Tibial nerve (tissue), 4 donors: ENCODE results near the gene SMIM27. TPM values are rescaled to one million over a fixed set of nuclear protein-coding genes. Genes with fewer than 3 reads are reported as not detected.
A peak's percentile ranks its signal among the peaks of the same experiment; 100 is the strongest.

Source experiments
- DNase-seq, 2 donors: peaks; one replicate each; pipeline ENCODE4 v3.0.0-alpha.2; 2019; ENCODE audit warnings: low spot score in 2 of 2
- H3K27ac ChIP-seq, 4 donors: fragments of 200-600 bp; sonication (generic) in 3 of 4; one replicate each; pipeline ENCODE4 v1.5.1; 2017 to 2019; ENCODE audit warnings: mild to moderate bottlenecking in 1 of 4
- H3K27me3 ChIP-seq, 2 donors: fragments of 200-600 bp; sonication (generic) in 1 of 2; one replicate each; pipeline versions ENCODE4 v1.5.1 to v1.6.0; 2017 to 2019
- H3K36me3 ChIP-seq, 3 donors: fragments of 200-600 bp; sonication (generic); one replicate each; pipeline ENCODE4 v1.5.1; 2018 to 2019
- H3K4me1 ChIP-seq, 4 donors: fragments of 200-600 bp; sonication (generic) in 3 of 4; one replicate each; pipeline ENCODE4 v1.5.1; 2017 to 2019
- H3K4me3 ChIP-seq, 4 donors: fragments of 200-600 bp; sonication (generic) in 3 of 4; one replicate each; pipeline ENCODE4 v1.5.1; 2017 to 2019; ENCODE audit warnings: mild to moderate bottlenecking in 1 of 4, moderate library complexity in 1 of 4
- H3K9me3 ChIP-seq, 4 donors: fragments of 200-600 bp; sonication (generic) in 3 of 4; one replicate each; pipeline ENCODE4 v1.5.1; 2017 to 2019
- CTCF ChIP-seq, 5 experiments: fragments of 200-600 bp in 3 of 5; fragments of 450-650 bp in 2 of 5; sonication (generic) in 3 of 5; IDR thresholded peaks; one replicate each; pipeline ENCODE4 v1.5.1; 2016 to 2019; ENCODE audit warnings: antibody characterized with exemption in 5 of 5, mild to moderate bottlenecking in 3 of 5, moderate library complexity in 2 of 5
- EP300 ChIP-seq, 2 donors: sonication (generic); formaldehyde crosslinking; IDR thresholded peaks; one replicate each; pipeline ENCODE4 v1.6.1; 2017; ENCODE audit warnings: antibody characterized with exemption in 2 of 2, mild to moderate bottlenecking in 1 of 2
- POLR2A ChIP-seq, 2 donors: fragments of 450-650 bp; IDR thresholded peaks; one replicate each; pipeline ENCODE4 v1.6.1; 2017; ENCODE audit warnings: antibody characterized with exemption in 2 of 2, mild to moderate bottlenecking in 2 of 2, moderate library complexity in 2 of 2
- WGBS, 2 donors: methylation state at CpG; one replicate each; pipeline ENCODE4 v1.1.5; 2018; 5-methylcytosine and 5-hydroxymethylcytosine counted together
- total RNA-seq, 4 donors: library from RNA; depleted of rRNA; stranded (reverse); fragments of >200 nt; gene quantifications; one replicate each; pipeline ENCODE4 v1.1.0, GENCODE V29; 2016

The SMIM27 gene
- total RNA-seq, 4 donors from 2014 or later: 5.3 to 18.1 (median 6.8) TPM

DNA sequence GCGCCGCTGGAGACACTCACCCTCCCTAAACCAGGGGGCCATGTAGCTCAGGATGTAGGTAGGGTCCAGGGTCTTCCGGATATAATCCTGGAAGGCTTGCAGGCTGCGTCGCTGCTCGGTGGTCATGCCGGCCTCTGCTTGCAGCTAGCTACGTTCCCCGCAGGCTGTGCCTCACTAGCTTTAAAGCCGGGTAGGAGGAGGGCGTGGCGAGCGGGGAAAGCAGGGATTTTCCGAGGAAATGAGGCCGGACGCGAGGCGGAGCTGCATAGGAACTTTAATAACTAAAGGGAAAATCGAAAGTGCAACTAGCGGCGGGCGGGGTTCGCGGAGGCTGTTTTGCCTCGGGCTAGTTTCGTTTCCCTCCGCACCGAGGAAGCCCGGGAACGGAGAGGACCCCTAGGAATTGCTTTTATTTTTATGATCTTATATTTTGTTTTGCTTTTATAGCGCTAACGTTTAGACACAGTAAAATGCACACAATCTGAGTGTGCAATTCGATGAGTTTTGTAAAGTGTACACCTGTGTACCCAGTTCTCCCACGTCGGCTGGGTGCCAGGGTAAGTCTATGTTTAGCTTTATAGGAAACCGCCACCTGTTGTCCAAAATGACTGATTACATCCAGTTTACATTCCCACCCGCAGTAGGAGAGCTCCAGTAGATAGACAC is 26.0 kb upstream of the SMIM27 start, which contains the start of gene RIGI:
Gene RIGI, minus strand, starts transcription at position 156 of the 666 bp plus-strand sequence. Its CDS starts 30 bp downstream, at position 126.
- peak; percentile 89 to 90 for DNase-seq
- peaks cover 0 to 5% (median 0%) of the 10 kb centered on the region in 3 donors for H3K36me3 ChIP-seq
- 1% methylated on average over 37 of the region's 37 CpGs for WGBS, 2 donors
- peak within 1 kb of the TSS; percentile 38 to 68 (median 53) for H3K4me3 ChIP-seq
- peak within 1 kb of the TSS; percentile 83 to 90 (median 86) for H3K27ac ChIP-seq
- TF ChIP-seq POLR2A (IDR thresholded peaks at IDR 0.05) (peak; percentile 8 to 76), CTCF (IDR thresholded peaks at IDR 0.05) (peak; percentile 28 to 61 (median 36)), EP300 (IDR thresholded peaks at IDR 0.05) (peak; percentile 69 to 93)
- no peaks in the 10 kb centered on the region for H3K27me3 ChIP-seq
- peaks cover 0 to 42% (median 11%) of the 10 kb centered on the region in 4 donors for H3K4me1 ChIP-seq
- H3K9me3 ChIP-seq: no peaks in the 10 kb centered on the region

DNA sequence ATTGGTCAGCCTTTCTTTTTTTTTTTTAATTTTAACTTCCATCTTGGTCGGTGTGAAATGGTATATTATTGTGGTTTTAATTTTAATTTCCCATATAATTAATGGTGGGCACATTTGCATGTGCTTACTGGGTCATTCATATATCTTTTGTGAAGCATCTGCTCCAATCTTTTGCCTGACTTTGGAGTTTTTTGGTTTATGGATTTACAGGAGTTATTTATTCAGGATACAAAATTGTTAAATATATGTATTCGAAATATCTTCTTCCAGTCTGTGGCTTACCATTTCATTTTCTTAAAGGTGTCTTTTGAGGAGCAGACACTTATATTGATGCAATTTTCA is 25.4 kb upstream of the SMIM27 start:
- Histone ChIP-seq H3K4me1 (peaks cover 0 to 42% (median 11%) of the 10 kb centered on the region in 4 donors), H3K27me3 (no peaks in the 10 kb centered on the region), H3K27ac (peak overlapping the region; percentile 83 to 90 (median 86)), H3K36me3 (peaks cover 0 to 10% (median 0%) of the 10 kb centered on the region in 3 donors), H3K4me3 (peak overlapping the region; percentile 38 to 68 (median 53)), H3K9me3 (no peaks in the 10 kb centered on the region)
- DNase-seq: no peak
- TF ChIP-seq EP300 (IDR thresholded peaks at IDR 0.05): no peak
- no peak for TF ChIP-seq CTCF (IDR thresholded peaks at IDR 0.05)
- no peak for TF ChIP-seq POLR2A (IDR thresholded peaks at IDR 0.05)
- WGBS, 2 donors: 19 to 21% methylated on average over 2 of the region's 2 CpGs

DNA sequence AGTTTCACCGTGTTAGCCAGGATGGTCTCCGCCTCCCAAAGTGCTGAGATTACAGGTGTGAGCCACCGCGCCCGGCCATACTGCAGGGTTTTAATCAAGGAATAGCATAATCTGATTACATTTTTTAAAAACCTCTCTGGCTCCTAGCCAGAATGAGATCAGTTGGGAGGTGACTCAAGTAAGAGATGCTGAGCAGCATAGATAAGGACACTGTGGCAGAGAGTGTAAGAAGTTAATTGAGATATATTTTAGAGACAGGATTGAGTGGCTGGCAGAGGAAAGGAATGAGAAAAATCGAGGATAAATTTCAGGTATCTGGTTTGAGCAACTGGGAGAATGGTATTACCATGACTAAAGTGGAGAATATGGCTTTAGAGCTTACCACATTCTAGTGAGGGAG is 18.8 kb upstream of the SMIM27 start:
- H3K27me3 ChIP-seq: no peaks in the 10 kb centered on the region
- DNase-seq: no peak
- TF ChIP-seq EP300 (IDR thresholded peaks at IDR 0.05): no peak
- TF ChIP-seq POLR2A (IDR thresholded peaks at IDR 0.05): no peak
- TF ChIP-seq CTCF (IDR thresholded peaks at IDR 0.05): no peak

GRCh38 chr9:32533816-32534215 is 18.3 kb upstream of the SMIM27 start:
- no peak for DNase-seq
- Histone ChIP-seq H3K36me3 (peaks cover 0 to 24% (median 0%) of the 10 kb centered on the region in 3 donors), H3K27me3 (no peaks in the 10 kb centered on the region), H3K9me3 (no peaks in the 10 kb centered on the region), H3K27ac (no peak overlapping the region), H3K4me3 (no peak overlapping the region), H3K4me1 (no peaks in the 10 kb centered on the region)
- WGBS, 2 donors: 96 to 98% methylated on average over 4 of the region's 4 CpGs
- TF ChIP-seq CTCF (IDR thresholded peaks at IDR 0.05) (no peak), EP300 (IDR thresholded peaks at IDR 0.05) (no peak), POLR2A (IDR thresholded peaks at IDR 0.05) (no peak)

More for the DNA sequence above, 18.8 kb upstream of the SMIM27 start:
- Histone ChIP-seq H3K4me1 (peaks cover 0 to 1% (median 0%) of the 10 kb centered on the region in 4 donors), H3K36me3 (peaks cover 0 to 22% (median 0%) of the 10 kb centered on the region in 3 donors), H3K4me3 (no peak overlapping the region), H3K9me3 (no peaks in the 10 kb centered on the region), H3K27ac (no peak overlapping the region)
- 94 to 96% methylated on average over 6 of the region's 6 CpGs for WGBS, 2 donors

DNA sequence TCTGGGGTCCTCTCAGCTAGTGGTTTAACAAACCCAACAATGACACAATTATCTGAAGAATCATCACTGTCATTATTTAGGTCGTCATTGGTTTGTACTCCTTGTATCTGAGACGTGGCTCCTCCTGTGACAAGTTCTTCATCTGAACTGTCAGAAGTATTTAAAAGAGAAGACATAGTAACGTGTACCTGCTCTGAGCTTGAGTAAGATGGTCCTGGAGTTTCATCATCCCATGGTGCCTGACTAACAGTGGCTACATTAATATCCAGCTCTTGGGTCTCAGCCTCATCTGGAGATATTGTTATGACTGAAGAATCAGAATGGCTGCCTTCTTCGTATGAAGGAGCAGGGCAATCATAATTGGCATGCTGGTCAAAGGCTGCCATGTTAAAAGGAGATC is 9.1 kb upstream of the SMIM27 start:
- DNase-seq: no peak
- no peaks in the 10 kb centered on the region for H3K9me3 ChIP-seq
- H3K4me3 ChIP-seq: no peak overlapping the region
- TF ChIP-seq CTCF (IDR thresholded peaks at IDR 0.05) (no peak), POLR2A (IDR thresholded peaks at IDR 0.05) (no peak), EP300 (IDR thresholded peaks at IDR 0.05) (no peak)
- peaks cover 0 to 5% (median 0%) of the 10 kb centered on the region in 4 donors for H3K4me1 ChIP-seq
- 91% methylated on average over 4 of the region's 4 CpGs for WGBS, 2 donors
- H3K27me3 ChIP-seq: no peaks in the 10 kb centered on the region
- peaks cover 0 to 52% (median 3%) of the 10 kb centered on the region in 3 donors for H3K36me3 ChIP-seq
- no peak overlapping the region for H3K27ac ChIP-seq
